Ascending aorta (tissue), 2 donors: Measurements from ENCODE around the gene DEPDC5. TPM values are rescaled to one million over a fixed set of nuclear protein-coding genes. Genes with fewer than 3 reads are reported as not detected.

Experiments used
- DNase-seq, 2 donors: peaks; one replicate each; pipeline ENCODE4 v3.0.0-alpha.2; 2019; ENCODE audit warnings: low spot score in 2 of 2
- H3K27ac ChIP-seq, 2 donors: fragments of 200-600 bp; sonication (generic); one replicate each; pipeline ENCODE4 v1.5.1; 2016 to 2017; ENCODE audit warnings: mild to moderate bottlenecking in 1 of 2
- H3K27me3 ChIP-seq: fragments of 200-600 bp; sonication (generic); one replicate; pipeline ENCODE4 v1.5.1; 2017
- H3K36me3 ChIP-seq, 2 donors: fragments of 200-600 bp; sonication (generic); one replicate each; pipeline ENCODE4 v1.5.1; 2016
- H3K4me1 ChIP-seq, 2 donors: fragments of 200-600 bp; sonication (generic); one replicate each; pipeline ENCODE4 v1.5.1; 2016 to 2017; ENCODE audit warnings: mild to moderate bottlenecking in 1 of 2
- H3K4me3 ChIP-seq, 2 donors: fragments of 200-600 bp; sonication (generic); one replicate each; pipeline ENCODE4 v1.5.1; 2016 to 2017; ENCODE audit warnings: mild to moderate bottlenecking in 1 of 2
- H3K9me3 ChIP-seq, 2 donors: fragments of 200-600 bp; sonication (generic); one replicate each; pipeline ENCODE4 v1.5.1; 2016
- intact Hi-C: fragments of 100-400 bp; cut with DNase I; formaldehyde crosslinking; loops from one replicate; pipeline ENCODE4 v1.15.1; 2023
- total RNA-seq: library from RNA; depleted of rRNA; stranded (reverse); fragments of >200 nt; gene quantifications from one replicate; pipeline ENCODE4 v1.1.0, GENCODE V29; 2016
- TF ChIP-seq, protein P1 (sequence below), 3 experiments: fragments of 200-600 bp in 2 of 3; fragments of 450-650 bp in 1 of 3; sonication (generic) in 2 of 3; IDR thresholded peaks; one replicate each; pipeline ENCODE4 v1.5.1; 2016 to 2019; ENCODE audit warnings: antibody characterized with exemption in 3 of 3, mild to moderate bottlenecking in 1 of 3, moderate library complexity in 1 of 3

DEPDC5 gene
- total RNA-seq, 1 donor from 2014 or later = 5.2 TPM

DNA sequence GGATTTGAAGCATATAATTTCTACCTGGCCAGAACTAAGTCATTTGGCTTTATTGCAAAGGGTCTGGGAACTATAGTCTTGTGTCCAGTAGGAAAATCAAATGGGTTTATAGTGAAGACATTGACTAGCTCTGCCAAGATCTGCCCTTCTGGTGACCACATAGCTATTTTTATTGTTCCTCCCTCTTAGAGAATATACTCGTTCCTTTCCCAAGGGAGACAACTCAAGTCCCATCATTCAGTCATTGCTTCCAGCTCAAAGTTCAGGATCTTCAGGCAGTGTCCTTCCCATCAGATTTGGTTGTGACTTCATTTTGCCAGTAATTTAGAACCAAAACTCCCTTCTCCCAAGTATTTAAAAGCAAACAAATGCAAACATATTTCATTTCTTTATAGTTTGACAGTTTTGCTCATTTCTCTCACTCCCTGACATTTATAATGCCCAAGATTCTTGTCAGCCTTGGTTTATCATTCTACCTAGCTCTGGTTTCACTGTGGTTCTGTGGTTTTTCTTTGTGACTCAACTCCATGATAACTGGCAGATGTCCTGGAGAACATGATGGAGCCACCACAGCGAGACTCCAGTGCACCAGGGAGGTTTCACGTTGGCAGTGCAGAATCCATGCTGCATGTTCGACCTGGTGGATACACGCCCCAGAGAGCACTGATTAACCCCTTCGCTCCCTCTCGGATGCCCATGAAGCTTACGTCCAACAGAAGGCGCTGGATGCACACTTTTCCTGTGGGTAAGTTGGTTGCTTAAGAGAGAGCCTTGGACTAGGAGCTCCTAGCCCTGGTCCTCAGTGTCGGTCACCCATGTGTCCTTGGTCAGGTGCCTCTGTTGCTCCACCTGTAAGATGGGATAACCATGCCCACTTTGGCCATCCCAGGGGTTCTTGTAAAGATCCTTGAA, 64.9 kb downstream of the DEPDC5 start:
- H3K4me1 ChIP-seq = no peaks in the 10 kb centered on the region
- no peaks in the 10 kb centered on the region for H3K27me3 ChIP-seq
- no peak overlapping the region for H3K27ac ChIP-seq
- H3K9me3 ChIP-seq = no peaks in the 10 kb centered on the region
- H3K4me3 ChIP-seq = no peak overlapping the region
- DNase-seq = no peak
- TF ChIP-seq, protein P1, sequence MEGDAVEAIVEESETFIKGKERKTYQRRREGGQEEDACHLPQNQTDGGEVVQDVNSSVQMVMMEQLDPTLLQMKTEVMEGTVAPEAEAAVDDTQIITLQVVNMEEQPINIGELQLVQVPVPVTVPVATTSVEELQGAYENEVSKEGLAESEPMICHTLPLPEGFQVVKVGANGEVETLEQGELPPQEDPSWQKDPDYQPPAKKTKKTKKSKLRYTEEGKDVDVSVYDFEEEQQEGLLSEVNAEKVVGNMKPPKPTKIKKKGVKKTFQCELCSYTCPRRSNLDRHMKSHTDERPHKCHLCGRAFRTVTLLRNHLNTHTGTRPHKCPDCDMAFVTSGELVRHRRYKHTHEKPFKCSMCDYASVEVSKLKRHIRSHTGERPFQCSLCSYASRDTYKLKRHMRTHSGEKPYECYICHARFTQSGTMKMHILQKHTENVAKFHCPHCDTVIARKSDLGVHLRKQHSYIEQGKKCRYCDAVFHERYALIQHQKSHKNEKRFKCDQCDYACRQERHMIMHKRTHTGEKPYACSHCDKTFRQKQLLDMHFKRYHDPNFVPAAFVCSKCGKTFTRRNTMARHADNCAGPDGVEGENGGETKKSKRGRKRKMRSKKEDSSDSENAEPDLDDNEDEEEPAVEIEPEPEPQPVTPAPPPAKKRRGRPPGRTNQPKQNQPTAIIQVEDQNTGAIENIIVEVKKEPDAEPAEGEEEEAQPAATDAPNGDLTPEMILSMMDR (IDR thresholded peaks at IDR 0.05) = no peak
- H3K36me3 ChIP-seq = peaks cover 76 to 92% of the 10 kb centered on the region in 2 donors
- intact Hi-C loops = no loop called here

DNA sequence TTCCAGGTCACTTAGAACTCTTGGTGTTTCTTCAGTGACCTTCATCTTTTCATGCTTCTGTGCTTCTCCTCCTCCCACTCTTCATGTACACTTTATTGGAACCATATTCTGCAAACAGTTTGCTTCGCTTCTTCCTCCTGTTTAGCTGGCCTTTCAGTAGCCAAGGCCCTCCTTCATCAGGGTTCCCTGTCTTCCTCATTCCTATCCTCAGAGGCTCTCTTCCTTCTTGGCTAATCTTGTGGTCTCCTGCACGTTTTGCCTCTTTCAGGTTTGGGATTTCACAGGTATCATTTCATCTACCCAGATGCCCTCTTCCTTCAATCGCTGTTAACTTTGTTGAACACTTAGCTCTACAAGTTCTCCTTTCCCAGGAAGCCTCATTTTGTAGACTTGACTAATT, 66.8 kb downstream of the DEPDC5 start:
- Histone ChIP-seq H3K27me3 (no peaks in the 10 kb centered on the region), H3K4me3 (no peak overlapping the region), H3K9me3 (no peaks in the 10 kb centered on the region), H3K36me3 (peaks cover 64 to 88% of the 10 kb centered on the region in 2 donors), H3K4me1 (no peaks in the 10 kb centered on the region), H3K27ac (no peak overlapping the region)
- TF ChIP-seq, protein P1 (IDR thresholded peaks at IDR 0.05) = no peak
- intact Hi-C loops = no loop called here
- no peak for DNase-seq

DNA sequence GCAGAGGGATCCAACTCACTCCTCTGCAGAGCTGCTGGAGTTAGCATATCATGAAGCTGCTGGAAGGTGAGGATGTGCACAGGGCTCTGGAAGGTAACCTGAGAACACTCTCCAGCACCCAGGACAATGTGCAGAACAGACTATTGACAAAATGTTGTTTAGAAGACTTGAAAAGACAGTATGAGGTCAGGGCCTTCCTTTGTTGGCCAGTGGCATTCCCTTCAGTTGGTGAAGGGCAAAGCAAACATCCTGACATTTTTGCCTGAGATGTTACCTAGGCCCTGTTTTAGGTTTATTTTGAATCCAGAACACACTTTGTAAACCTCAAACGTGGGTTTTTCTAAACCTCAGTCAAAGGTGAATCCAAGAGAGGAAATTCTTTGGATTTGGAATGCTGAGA, 67.8 kb downstream of the DEPDC5 start:
- Histone ChIP-seq H3K4me1 (no peaks in the 10 kb centered on the region), H3K9me3 (no peaks in the 10 kb centered on the region), H3K4me3 (no peak overlapping the region), H3K27me3 (no peaks in the 10 kb centered on the region), H3K36me3 (peaks cover 58 to 83% of the 10 kb centered on the region in 2 donors), H3K27ac (no peak overlapping the region)
- TF ChIP-seq, protein P1 (IDR thresholded peaks at IDR 0.05) = no peak
- DNase-seq = no peak
- intact Hi-C loops = no loop called here

DNA sequence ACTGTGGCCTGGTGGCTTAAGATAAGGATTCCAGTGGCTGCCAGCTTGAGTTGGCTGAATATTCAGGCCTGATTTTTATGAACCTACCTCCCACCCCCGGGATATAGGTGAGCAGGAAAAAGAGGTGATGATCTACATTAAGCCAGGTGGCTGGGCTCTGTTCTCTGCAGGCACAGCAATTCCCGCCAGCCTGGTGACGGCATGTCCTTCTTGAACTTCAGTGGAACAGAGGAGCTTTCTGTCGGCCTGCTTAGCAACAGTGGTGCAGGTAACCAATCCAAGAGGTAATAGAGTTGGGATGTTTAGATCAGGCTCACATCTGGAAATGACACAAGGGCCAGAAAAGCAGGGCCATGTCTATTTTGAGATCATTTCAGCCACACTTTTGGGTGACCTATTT, 68.7 kb downstream of the DEPDC5 start:
- TF ChIP-seq, protein P1 (IDR thresholded peaks at IDR 0.05) = no peak
- no peaks in the 10 kb centered on the region for H3K9me3 ChIP-seq
- intact Hi-C loops = no loop called here
- no peak overlapping the region for H3K27ac ChIP-seq
- no peaks in the 10 kb centered on the region for H3K27me3 ChIP-seq
- no peak for DNase-seq
- no peaks in the 10 kb centered on the region for H3K4me1 ChIP-seq
- H3K4me3 ChIP-seq = no peak overlapping the region
- peaks cover 52 to 76% of the 10 kb centered on the region in 2 donors for H3K36me3 ChIP-seq

DNA sequence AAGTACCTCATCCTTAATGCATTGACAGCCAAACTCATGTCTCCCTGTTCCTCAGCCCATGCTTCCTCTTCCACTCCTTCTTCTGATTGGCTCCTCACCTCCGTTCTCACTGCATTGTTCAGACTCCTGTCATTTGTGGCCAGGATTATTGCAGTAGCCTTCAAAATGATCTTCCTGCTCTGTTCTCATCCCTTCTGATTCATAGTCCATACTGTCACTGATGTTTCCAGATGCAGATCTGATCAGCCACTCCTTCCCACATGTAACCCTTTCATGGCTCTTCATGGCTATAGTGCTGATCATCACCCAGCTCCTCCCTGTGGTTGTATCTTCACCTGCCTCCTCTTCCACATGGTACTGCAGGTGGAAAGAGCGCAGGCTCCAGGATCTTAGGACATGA, 71.7 kb downstream of the DEPDC5 start:
- Histone ChIP-seq H3K36me3 (peaks cover 33 to 60% of the 10 kb centered on the region in 2 donors), H3K4me3 (no peak overlapping the region)

More for the DNA sequence above, 71.7 kb downstream of the DEPDC5 start:
- Histone ChIP-seq H3K27ac (no peak overlapping the region), H3K9me3 (no peaks in the 10 kb centered on the region), H3K4me1 (no peaks in the 10 kb centered on the region), H3K27me3 (no peaks in the 10 kb centered on the region)
- DNase-seq = no peak
- TF ChIP-seq, protein P1 (IDR thresholded peaks at IDR 0.05) = no peak
- intact Hi-C loops = no loop called here
